ENCODE data around the gene RETREG3. TPM values are rescaled to one million over a fixed set of nuclear protein-coding genes. Genes with fewer than 3 reads are reported as not detected.
"Not testable (repeated sequence)": the region's sequence is repeated elsewhere in the genome, so short reads cannot be mapped to it uniquely, and the experiment has no call there.

Gene RETREG3
- total and polyA plus RNA-seq, 2 experiments from 2014 or later: 8.0 to 38.2 TPM

- no peak for TF ChIP-seq ZNF331 (CRISPR knock-in tag; IDR thresholded peaks at IDR 0.05; ENCODE audit: low read depth)
- no peak for TF ChIP-seq ETS1 (IDR thresholded peaks at IDR 0.05)
- no peak for TF ChIP-seq NANOG (IDR thresholded peaks at IDR 0.05; ENCODE audit: borderline replicate concordance)
Observed at GRCh38 chr17:42612013-42612412, 2.8 kb upstream of the RETREG3 start (continued).

GRCh38 chr17:42609814-42610801, 934 bp upstream of the RETREG3 start:
- ATAC-seq: peak; percentile 60
- peak overlapping the region; percentile 89 for H3K27ac Mint-ChIP-seq
- not testable (repeated sequence) for H3K4me1 Mint-ChIP-seq

GRCh38 chr17:42608305-42609181, 631 bp downstream of the RETREG3 start:
- Mint-ChIP-seq H3K27ac (peak overlapping the region; percentile 87), H3K27me3 (ENCODE audit: insufficient read depth, low read depth, poor library complexity) (peaks cover 4% of the 10 kb centered on the region), H3K4me3 (peak overlapping the region; percentile 97), H3K4me1 (peaks cover 6% of the 10 kb centered on the region; the same call in 2 of the 3 replicates), H3K36me3 (ENCODE audit: low read depth) (peaks cover 26% of the 10 kb centered on the region), H3K9me3 (no peaks in the 10 kb centered on the region; the same call in 2 of the 3 replicates)
- H3K4me2 ChIP-seq: peak overlapping the region; percentile 100
- peaks cover 13% of the 10 kb centered on the region; the same call in 1 of the 2 replicates for H3K36me3 ChIP-seq (ENCODE audit: insufficient read depth)
- peak overlapping the region; percentile 94 for H2AFZ ChIP-seq
- peaks cover 45% of the 10 kb centered on the region for H4K20me1 ChIP-seq (replicated peaks; ENCODE audit: insufficient read depth)
- H3K79me2 ChIP-seq (replicated peaks; ENCODE audit: insufficient read depth): peaks cover 64% of the 10 kb centered on the region
- peaks cover 9% of the 10 kb centered on the region; the same call in 1 of the 2 replicates for H3F3A ChIP-seq (replicated peaks; ENCODE audit: low read depth)
- no peaks in the 10 kb centered on the region for H3K27me3 ChIP-seq (ENCODE audit: insufficient read depth)
- peak overlapping the region; percentile 99 for H3K4me3 ChIP-seq
- H3K27ac ChIP-seq (ENCODE audit: low read depth): peak overlapping the region; percentile 86
- ATAC-seq (peak; percentile 69), DNase-seq (ENCODE audit: low spot score) (peak; percentile 58)
- peaks cover 18% of the 10 kb centered on the region for H3K4me1 ChIP-seq (ENCODE audit: insufficient read depth)
- no peaks in the 10 kb centered on the region for H3K9me2 ChIP-seq (ENCODE audit: insufficient read depth)
- TF ChIP-seq CTCF (conservative IDR thresholded peaks at IDR 0.05; ENCODE audit: low read depth in 2 of 2) (peak in 1 of 2 experiments; percentile 23; a peak in 1 of 4 replicates), ETS1 (IDR thresholded peaks at IDR 0.05) (no peak)

More at GRCh38 chr17:42609814-42610801, 934 bp upstream of the RETREG3 start:
- not testable (repeated sequence) for H3K27me3 ChIP-seq (ENCODE audit: insufficient read depth); H3K9me2 ChIP-seq (ENCODE audit: insufficient read depth); H3F3A ChIP-seq (replicated peaks; ENCODE audit: low read depth); H3K9me3 Mint-ChIP-seq; H3K27me3 Mint-ChIP-seq (ENCODE audit: insufficient read depth, low read depth, poor library complexity)
- Histone ChIP-seq H3K4me1 (ENCODE audit: insufficient read depth) (peaks cover 18% of the 10 kb centered on the region), H3K4me3 (peak overlapping the region; percentile 99), H3K36me3 (ENCODE audit: insufficient read depth) (peaks cover 17% of the 10 kb centered on the region), H3K79me2 (replicated peaks; ENCODE audit: insufficient read depth) (peaks cover 50% of the 10 kb centered on the region), H4K20me1 (replicated peaks; ENCODE audit: insufficient read depth) (peaks cover 34% of the 10 kb centered on the region), H3K4me2 (peak overlapping the region; percentile 96), H3K27ac (ENCODE audit: low read depth) (peak overlapping the region; percentile 73), H2AFZ (peak overlapping the region; percentile 84)
- peak overlapping the region; percentile 97 for H3K4me3 Mint-ChIP-seq
- peaks cover 40% of the 10 kb centered on the region for H3K36me3 Mint-ChIP-seq (ENCODE audit: low read depth)
- DNase-seq (ENCODE audit: low spot score): peak; percentile 57
